ENCODE results near the gene ARFIP1.

The ARFIP1 gene

DNA sequence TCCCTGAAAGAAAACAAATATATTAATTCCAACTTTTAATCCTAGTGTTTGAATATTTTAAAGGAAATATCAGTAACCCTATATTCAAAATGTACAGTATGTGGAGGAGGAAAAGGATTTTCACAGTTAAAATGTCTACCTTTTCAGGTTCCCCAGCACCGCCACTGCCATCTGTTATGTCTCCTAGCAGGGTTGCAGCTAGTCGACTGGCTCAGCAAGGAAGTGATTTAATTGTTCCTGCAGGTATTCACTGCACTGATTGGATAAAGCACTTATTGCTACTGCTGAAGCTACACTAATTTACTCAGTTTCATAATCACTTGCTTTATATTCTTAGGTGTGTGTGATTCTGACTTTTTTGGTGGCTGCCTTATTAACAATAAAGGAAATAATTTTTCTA is 90.9 kb downstream of the ARFIP1 start:
- DNase-seq (ENCODE audit: low read depth) = no peak
- TF ChIP-seq CTCF (IDR thresholded peaks at IDR 0.05; ENCODE audit: insufficient read depth, low read depth, low read length, missing control alignments) = no peak
- H3K4me3 ChIP-seq (ENCODE audit: low read length) = no peak overlapping the region

GRCh38 chr4:152875261-152875660 is 95.5 kb downstream of the ARFIP1 start:
- no peak for TF ChIP-seq CTCF (IDR thresholded peaks at IDR 0.05; ENCODE audit: insufficient read depth, low read depth, low read length, missing control alignments)
- no peak overlapping the region for H3K4me3 ChIP-seq (ENCODE audit: low read length)
- no peak for DNase-seq (ENCODE audit: low read depth)

DNA sequence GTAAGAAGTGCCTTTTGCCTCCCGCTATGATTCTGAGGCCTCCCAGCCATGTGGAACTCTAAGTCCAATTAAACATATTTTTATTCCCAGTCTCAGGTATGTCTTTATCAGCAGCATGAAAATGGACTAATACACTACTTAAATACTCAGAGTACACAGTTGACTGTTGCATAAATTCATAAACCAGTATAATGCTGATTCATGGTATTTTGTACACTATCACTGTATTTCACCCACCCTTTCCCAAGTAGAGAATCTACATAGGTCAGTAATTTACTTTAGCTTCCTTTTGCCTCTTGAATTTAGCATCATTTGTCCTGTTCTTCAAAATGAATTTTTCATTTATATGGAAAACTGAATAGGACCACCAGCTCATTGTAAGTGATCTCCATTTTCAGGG is 98.1 kb downstream of the ARFIP1 start:
- TF ChIP-seq CTCF (IDR thresholded peaks at IDR 0.05; ENCODE audit: insufficient read depth, low read depth, low read length, missing control alignments) = no peak
- no peak overlapping the region for H3K4me3 ChIP-seq (ENCODE audit: low read length)
- no peak for DNase-seq (ENCODE audit: low read depth)

DNA sequence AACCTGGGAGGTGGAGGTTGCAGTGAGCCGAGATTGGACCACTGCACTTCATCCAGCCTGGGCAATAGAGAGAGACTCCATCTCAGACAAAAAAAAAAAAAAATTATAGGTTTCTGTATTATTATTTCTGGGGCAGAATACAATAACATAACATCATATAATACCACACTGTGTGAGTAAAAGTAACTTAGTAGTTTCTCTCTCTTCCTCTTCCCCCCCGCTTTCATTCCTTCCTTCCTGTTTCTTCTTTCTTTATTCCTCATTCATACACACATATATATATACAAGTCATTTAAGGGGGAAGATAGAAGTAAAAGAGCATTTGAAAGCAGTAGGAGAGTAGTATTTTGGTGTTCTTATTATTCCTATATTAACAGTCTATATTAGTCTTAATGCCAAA is 100.5 kb downstream of the ARFIP1 start:
- no peak for TF ChIP-seq CTCF (IDR thresholded peaks at IDR 0.05; ENCODE audit: insufficient read depth, low read depth, low read length, missing control alignments)
- no peak for DNase-seq (ENCODE audit: low read depth)
- H3K4me3 ChIP-seq (ENCODE audit: low read length) = no peak overlapping the region

DNA sequence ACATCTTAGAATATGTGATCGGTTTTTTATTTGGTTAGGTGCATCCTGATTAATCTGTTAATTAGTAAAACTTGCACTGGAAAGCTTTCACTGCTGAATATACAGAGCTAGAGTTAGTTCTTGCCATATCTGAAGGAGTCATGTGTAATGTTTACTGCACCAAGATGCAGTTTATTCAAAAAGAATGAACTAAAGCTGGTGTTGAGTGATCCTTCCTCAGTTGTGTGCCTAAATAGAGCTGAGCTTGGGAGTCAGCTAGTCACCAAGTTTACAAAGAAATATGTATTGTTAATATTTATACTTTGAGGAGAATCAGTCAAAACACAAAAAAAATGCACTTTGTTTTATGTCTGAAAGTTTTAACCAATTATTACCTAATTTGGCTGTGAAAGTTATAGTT is 102.2 kb downstream of the ARFIP1 start:
- no peak for TF ChIP-seq CTCF (IDR thresholded peaks at IDR 0.05; ENCODE audit: insufficient read depth, low read depth, low read length, missing control alignments)
- H3K4me3 ChIP-seq (ENCODE audit: low read length) = no peak overlapping the region
- DNase-seq (ENCODE audit: low read depth) = no peak

DNA sequence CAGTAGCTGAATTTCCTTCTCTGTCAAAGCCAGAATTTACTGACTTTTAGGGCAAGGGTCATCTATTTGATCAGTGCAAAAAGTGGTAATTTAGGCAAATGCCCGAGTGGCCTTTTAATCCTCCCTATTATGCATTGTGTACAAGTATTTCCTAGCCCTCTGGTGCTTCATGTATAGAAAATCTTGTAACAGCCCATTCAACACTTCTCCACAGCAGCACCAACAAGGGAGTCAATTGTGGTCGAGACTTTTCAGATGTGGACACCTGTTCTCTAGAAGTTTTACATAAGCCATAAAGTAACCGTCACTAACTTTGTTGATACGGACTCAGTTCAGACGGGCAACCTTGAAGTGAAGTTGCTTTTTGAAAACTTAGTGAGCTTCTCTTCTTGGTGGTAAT is 105.4 kb downstream of the ARFIP1 start:
- no peak overlapping the region for H3K4me3 ChIP-seq (ENCODE audit: low read length)
- no peak for DNase-seq (ENCODE audit: low read depth)
- no peak for TF ChIP-seq CTCF (IDR thresholded peaks at IDR 0.05; ENCODE audit: insufficient read depth, low read depth, low read length, missing control alignments)

DNA sequence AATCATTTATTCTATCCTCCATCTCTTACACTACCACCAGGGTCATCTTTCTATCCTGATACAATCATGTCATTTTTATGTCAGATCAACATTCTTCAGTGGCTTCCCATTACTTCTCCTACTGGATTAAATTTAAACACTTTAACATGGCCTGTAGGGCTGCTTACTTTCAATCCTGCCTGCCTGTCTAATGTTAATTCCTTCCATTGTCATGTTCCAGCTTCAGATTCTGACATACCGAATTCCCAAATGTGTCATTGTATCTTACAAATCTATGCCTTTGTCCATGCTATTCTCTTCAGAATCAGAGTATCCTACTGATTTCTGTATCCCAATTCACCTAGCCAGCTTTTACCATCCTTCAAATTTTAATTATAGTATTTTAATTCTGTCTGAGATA is 106.4 kb downstream of the ARFIP1 start:
- TF ChIP-seq CTCF (IDR thresholded peaks at IDR 0.05; ENCODE audit: insufficient read depth, low read depth, low read length, missing control alignments) = no peak
- H3K4me3 ChIP-seq (ENCODE audit: low read length) = no peak overlapping the region
- no peak for DNase-seq (ENCODE audit: low read depth)
